SK-N-SH (cell line): ENCODE data around the gene SLC38A7. TPM values are rescaled to one million over a fixed set of nuclear protein-coding genes. Genes with fewer than 3 reads are reported as not detected.

Experiments
- CTCF ChIA-PET: fragments of 300-600, 350-600 bp; formaldehyde crosslinking; extraction: SDS; loops from one replicate; lab custom pipeline; 2021; lab: Yijun Ruan, JAX
- POLR2A ChIA-PET: fragments of 350-600 bp; sonication (Branson Sonifier 250); formaldehyde crosslinking; extraction: SDS; loops from one replicate; lab custom pipeline; 2020; ENCODE audit warnings: antibody characterized with exemption, inconsistent platforms; lab: Yijun Ruan, JAX
- DNase-seq: peaks from one replicate; pipeline ENCODE4 v3.0.0; 2012
- H2AFZ ChIP-seq: fragments of 200-600 bp; sonication (generic); 2 replicates; pipeline ENCODE4 v1.8.1; 2016; ENCODE audit warnings: antibody characterized with exemption, mild to moderate bottlenecking, low read depth
- H3F3A ChIP-seq: fragments of 200-600 bp; sonication (generic); replicated peaks from 2 replicates; pipeline ENCODE3; 2016; ENCODE audit warnings: antibody characterized with exemption, mild to moderate bottlenecking; ENCODE audit not compliant: insufficient read depth
- H3K27ac ChIP-seq, 2 experiments: fragments of 200-500 bp in 1 of 2; fragments of 200-600 bp in 1 of 2; sonication (Bioruptor generic) in 1 of 2; sonication (generic), shearing (Covaris generic) in 1 of 2; 2 replicates each; pipeline versions ENCODE4 v1.5.1 to v1.6.1; 2014 to 2016; ENCODE audit warnings: low read depth in 2 of 2, inconsistent platforms in 1 of 2, low read length in 1 of 2, mild to moderate bottlenecking in 1 of 2, mixed read lengths in 1 of 2
- H3K27me3 ChIP-seq: fragments of 200-600 bp; sonication (generic), shearing (Covaris generic); 2 replicates; pipeline ENCODE4 v1.6.1; 2016; ENCODE audit warnings: mixed run types; ENCODE audit not compliant: insufficient read depth
- H3K36me3 ChIP-seq, 2 experiments: fragments of 200-500 bp in 1 of 2; fragments of 200-600 bp in 1 of 2; sonication (Bioruptor generic) in 1 of 2; sonication (generic) in 1 of 2; replicated peaks in 1 of 2; 2 replicates each; pipeline versions ENCODE3 to v1.5.1; 2014 to 2016; ENCODE audit warnings: low read length in 1 of 2, mild to moderate bottlenecking in 1 of 2; ENCODE audit not compliant: insufficient read depth in 2 of 2, control insufficient read depth in 1 of 2
- H3K4me1 ChIP-seq, 2 experiments: fragments of 200-500 bp in 1 of 2; fragments of 200-600 bp in 1 of 2; sonication (Bioruptor generic) in 1 of 2; sonication (generic), shearing (Covaris generic) in 1 of 2; 2 replicates each; pipeline versions ENCODE4 v1.5.1 to v1.6.1; 2014 to 2016; ENCODE audit warnings: low read depth in 1 of 2, low read length in 1 of 2, mixed run types in 1 of 2; ENCODE audit not compliant: insufficient read depth in 2 of 2, control insufficient read depth in 1 of 2
- H3K4me2 ChIP-seq: fragments of 200-600 bp; sonication (generic), shearing (Covaris generic); 2 replicates; pipeline ENCODE4 v1.6.1; 2017; ENCODE audit warnings: mixed run types
- H3K4me3 ChIP-seq, 2 experiments: fragments of 200-500 bp in 1 of 2; fragments of 200-600 bp in 1 of 2; sonication (Bioruptor generic) in 1 of 2; sonication (generic), shearing (Covaris generic) in 1 of 2; 2 replicates each; pipeline versions ENCODE4 v1.5.1 to v1.8.1; 2014 to 2016; ENCODE audit warnings: low read depth in 2 of 2, inconsistent platforms in 1 of 2, low read length in 1 of 2, mild to moderate bottlenecking in 1 of 2, mixed read lengths in 1 of 2, moderate library complexity in 1 of 2
- H3K79me2 ChIP-seq: fragments of 200-600 bp; sonication (generic); 2 replicates; pipeline ENCODE4 v1.8.1; 2017; ENCODE audit warnings: mild to moderate bottlenecking; ENCODE audit not compliant: insufficient read depth
- H3K9ac ChIP-seq: fragments of 200-600 bp; sonication (generic); 2 replicates; pipeline ENCODE4 v1.6.1; 2017; ENCODE audit warnings: mixed run types
- H3K9me2 ChIP-seq: fragments of 200-600 bp; sonication (generic); 2 replicates; pipeline ENCODE4 v1.6.1; 2017; ENCODE audit warnings: mixed run types
- H3K9me3 ChIP-seq: fragments of 200-600 bp; sonication (generic); 2 replicates; pipeline ENCODE4 v1.6.1; 2017; ENCODE audit warnings: mixed run types, mild to moderate bottlenecking, moderate library complexity
- H4K20me1 ChIP-seq: fragments of 200-600 bp; sonication (generic); 2 replicates; pipeline ENCODE4 v1.6.1; 2017; ENCODE audit warnings: mild to moderate bottlenecking, mixed run types; ENCODE audit not compliant: insufficient read depth
- CHD2 ChIP-seq: fragments of 150-350 bp; IDR thresholded peaks from 2 replicates; pipeline ENCODE4 v1.6.1; 2018; ENCODE audit warnings: low read length; ENCODE audit not compliant: partially characterized antibody
- EP300 ChIP-seq, 2 experiments: IDR thresholded peaks; 2 replicates each; pipeline versions ENCODE4 v1.4.0 to v1.6.1; 2012; ENCODE audit warnings: borderline replicate concordance in 1 of 2, low read depth in 1 of 2, low read length in 1 of 2
- EZH2phosphoT487 ChIP-seq: fragments of 200-600 bp; sonication (generic); IDR thresholded peaks from 2 replicates; pipeline ENCODE4 v1.6.1; 2017; ENCODE audit warnings: low read depth, mixed run types, mild to moderate bottlenecking, antibody characterized with exemption, moderate library complexity, borderline replicate concordance
- FOSL2 ChIP-seq: IDR thresholded peaks from 2 replicates; pipeline ENCODE4 v1.4.0; 2012; ENCODE audit warnings: low read depth, mild to moderate bottlenecking, moderate library complexity, borderline replicate concordance
- FOXM1 ChIP-seq: IDR thresholded peaks from 2 replicates; pipeline ENCODE4 v1.4.0; 2012; ENCODE audit warnings: low read depth, mild to moderate bottlenecking
- MAX ChIP-seq: IDR thresholded peaks from 2 replicates; pipeline ENCODE4 v1.4.0; 2012; ENCODE audit warnings: low read depth
- MXI1 ChIP-seq: IDR thresholded peaks from 2 replicates; pipeline ENCODE4 v1.6.1; 2012; ENCODE audit warnings: mild to moderate bottlenecking, low read depth, low read length, improper control_type of control experiment
- POLR2AphosphoS5 ChIP-seq: IDR thresholded peaks from 2 replicates; pipeline ENCODE4 v1.6.1; 2012; ENCODE audit warnings: low read depth, low read length
- SMC3 ChIP-seq: IDR thresholded peaks from 2 replicates; pipeline ENCODE4 v1.6.1; 2012; ENCODE audit warnings: low read depth, low read length, improper control_type of control experiment
- TAF1 ChIP-seq: IDR thresholded peaks from 2 replicates; pipeline ENCODE4 v1.6.1; 2012; ENCODE audit warnings: low read depth, mild to moderate bottlenecking, low read length, moderate library complexity, borderline replicate concordance
- TCF12 ChIP-seq: IDR thresholded peaks from 2 replicates; pipeline ENCODE4 v1.4.0; 2012
- TEAD4 ChIP-seq: IDR thresholded peaks from 2 replicates; pipeline ENCODE4 v1.4.0; 2012; ENCODE audit warnings: mild to moderate bottlenecking, borderline replicate concordance; ENCODE audit not compliant: insufficient read depth
- USF2 ChIP-seq: fragments of 150-350 bp; IDR thresholded peaks from 2 replicates; pipeline ENCODE4 v1.6.1; 2017; ENCODE audit warnings: antibody characterized with exemption, low read length, low read depth, borderline replicate concordance
- YY1 ChIP-seq: IDR thresholded peaks from 2 replicates; pipeline ENCODE4 v1.4.0; 2012; ENCODE audit warnings: low read depth, mild to moderate bottlenecking
- WGBS: methylation state at CpG from one replicate; pipeline ENCODE4 v1.1.6; 2017; ENCODE audit warnings: low lambda C conversion rate; 5-methylcytosine and 5-hydroxymethylcytosine counted together
- polyA plus RNA-seq, 3 experiments: library from polyadenylated mRNA; depleted of rRNA; stranded (reverse); fragments of >200 nt; gene quantifications; 2 replicates each; pipeline ENCODE4 v1.2.3, GENCODE V29; 2012
- TF ChIP-seq, protein P1 (sequence below): IDR thresholded peaks from 2 replicates; pipeline ENCODE4 v1.6.1; 2012; ENCODE audit warnings: mild to moderate bottlenecking, low read depth, low read length, moderate library complexity

Gene SLC38A7
- polyA plus RNA-seq, 1 of the 3 experiments (the other 2 are of a cell fraction), result 14.1 TPM

GRCh38 chr16:58649707-58650106 lies 34.9 kb downstream of the SLC38A7 start:
- no peaks in the 10 kb centered on the region for H3F3A ChIP-seq
- no peak for TF ChIP-seq FOXM1
- TF ChIP-seq, all 33 proteins: peak for 0
- Histone ChIP-seq H3K9ac (no peak overlapping the region), H3K4me1 (peaks cover 0 to 5% of the 10 kb centered on the region in 2 experiments; a peak in 1 of 4 replicates), H3K4me2 (no peak overlapping the region), H3K27me3 (no peaks in the 10 kb centered on the region), H3K9me3 (no peaks in the 10 kb centered on the region), H3K4me3 (no peak overlapping the region), H2AFZ (no peak overlapping the region), H3K27ac (no peak overlapping the region), H3K79me2 (no peaks in the 10 kb centered on the region), H4K20me1 (no peaks in the 10 kb centered on the region), H3K36me3 (no peaks in the 10 kb centered on the region), H3K9me2 (no peaks in the 10 kb centered on the region)
- 81% methylated on average over 3 of the region's 3 CpGs for WGBS
- DNase-seq, result no peak
- ChIA-PET POLR2A (no interaction called here), CTCF (interaction anchor here (1.1 to 1.4 kb wide), 2 partner anchors 11 to 138 kb away, joined by 5 to 6 read pairs; no protein-coding TSS in a partner anchor)

GRCh38 chr16:58647107-58647506 lies 37.5 kb downstream of the SLC38A7 start:
- Histone ChIP-seq H4K20me1 (no peaks in the 10 kb centered on the region), H2AFZ (no peak overlapping the region), H3K4me3 (no peak overlapping the region), H3K79me2 (no peaks in the 10 kb centered on the region), H3K27ac (no peak overlapping the region), H3K36me3 (no peaks in the 10 kb centered on the region), H3K27me3 (no peaks in the 10 kb centered on the region), H3K4me2 (no peak overlapping the region), H3K9me2 (no peaks in the 10 kb centered on the region), H3F3A (no peaks in the 10 kb centered on the region), H3K4me1 (no peaks in the 10 kb centered on the region), H3K9ac (no peak overlapping the region), H3K9me3 (no peaks in the 10 kb centered on the region)
- WGBS, result 61% methylated on average over 4 of the region's 4 CpGs
- ChIA-PET POLR2A (no interaction called here), CTCF (interaction anchor here (1.2 kb wide), 1 partner anchor 15 kb away, joined by 3 read pairs; no protein-coding TSS in a partner anchor)
- DNase-seq, result no peak
- TF ChIP-seq USF2 (no peak), TCF12 (no peak), SMC3 (no peak), MXI1 (no peak)

- H3K79me2 ChIP-seq, result no peaks in the 10 kb centered on the region
- no peaks in the 10 kb centered on the region for H3K27me3 ChIP-seq
- no peak overlapping the region for H3K4me3 ChIP-seq
- H3F3A ChIP-seq, result no peaks in the 10 kb centered on the region
- no peaks in the 10 kb centered on the region for H4K20me1 ChIP-seq
- no peaks in the 10 kb centered on the region for H3K9me2 ChIP-seq
- H3K9ac ChIP-seq, result no peak overlapping the region
- ChIA-PET POLR2A (no interaction called here), CTCF (interaction anchor here (1.0 kb wide), 1 partner anchor 17 kb away, joined by 3 read pairs; no protein-coding TSS in a partner anchor)
- 77% methylated on average over 7 of the region's 8 CpGs for WGBS
- H3K4me1 ChIP-seq, result no peaks in the 10 kb centered on the region
- no peak overlapping the region for H3K27ac ChIP-seq
- no peak overlapping the region for H3K4me2 ChIP-seq
- no peak for DNase-seq
- H2AFZ ChIP-seq, result no peak overlapping the region
- no peaks in the 10 kb centered on the region for H3K36me3 ChIP-seq
- H3K9me3 ChIP-seq, result no peaks in the 10 kb centered on the region
- TF ChIP-seq, protein P1, sequence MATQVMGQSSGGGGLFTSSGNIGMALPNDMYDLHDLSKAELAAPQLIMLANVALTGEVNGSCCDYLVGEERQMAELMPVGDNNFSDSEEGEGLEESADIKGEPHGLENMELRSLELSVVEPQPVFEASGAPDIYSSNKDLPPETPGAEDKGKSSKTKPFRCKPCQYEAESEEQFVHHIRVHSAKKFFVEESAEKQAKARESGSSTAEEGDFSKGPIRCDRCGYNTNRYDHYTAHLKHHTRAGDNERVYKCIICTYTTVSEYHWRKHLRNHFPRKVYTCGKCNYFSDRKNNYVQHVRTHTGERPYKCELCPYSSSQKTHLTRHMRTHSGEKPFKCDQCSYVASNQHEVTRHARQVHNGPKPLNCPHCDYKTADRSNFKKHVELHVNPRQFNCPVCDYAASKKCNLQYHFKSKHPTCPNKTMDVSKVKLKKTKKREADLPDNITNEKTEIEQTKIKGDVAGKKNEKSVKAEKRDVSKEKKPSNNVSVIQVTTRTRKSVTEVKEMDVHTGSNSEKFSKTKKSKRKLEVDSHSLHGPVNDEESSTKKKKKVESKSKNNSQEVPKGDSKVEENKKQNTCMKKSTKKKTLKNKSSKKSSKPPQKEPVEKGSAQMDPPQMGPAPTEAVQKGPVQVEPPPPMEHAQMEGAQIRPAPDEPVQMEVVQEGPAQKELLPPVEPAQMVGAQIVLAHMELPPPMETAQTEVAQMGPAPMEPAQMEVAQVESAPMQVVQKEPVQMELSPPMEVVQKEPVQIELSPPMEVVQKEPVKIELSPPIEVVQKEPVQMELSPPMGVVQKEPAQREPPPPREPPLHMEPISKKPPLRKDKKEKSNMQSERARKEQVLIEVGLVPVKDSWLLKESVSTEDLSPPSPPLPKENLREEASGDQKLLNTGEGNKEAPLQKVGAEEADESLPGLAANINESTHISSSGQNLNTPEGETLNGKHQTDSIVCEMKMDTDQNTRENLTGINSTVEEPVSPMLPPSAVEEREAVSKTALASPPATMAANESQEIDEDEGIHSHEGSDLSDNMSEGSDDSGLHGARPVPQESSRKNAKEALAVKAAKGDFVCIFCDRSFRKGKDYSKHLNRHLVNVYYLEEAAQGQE, result no peak
- no peak for TF ChIP-seq USF2
- no peak for TF ChIP-seq CHD2
- no peak for TF ChIP-seq POLR2AphosphoS5
- no peak for TF ChIP-seq FOXM1
- TF ChIP-seq FOSL2, result no peak
- TF ChIP-seq EZH2phosphoT487, result no peak
- TF ChIP-seq YY1, result no peak
- TF ChIP-seq EP300 (IDR thresholded peaks at IDR 0.05; ENCODE audit: borderline replicate concordance in 1 of 2, low read depth in 1 of 2, low read length in 1 of 2), result no peak
- no peak for TF ChIP-seq MAX
- no peak for TF ChIP-seq TEAD4
- no peak for TF ChIP-seq TAF1
Measured at GRCh38 chr16:58644765-58645487, 39.6 kb downstream of the SLC38A7 start.
